ENCODE measurements around the gene PLAAT3.

Gene PLAAT3

GRCh38 chr11:63574856-63575602 lies 39.2 kb downstream of the PLAAT3 start:
- DNase-seq = no peak
- H3K4me1 ChIP-seq (ENCODE audit: insufficient read depth, low read length) = peaks cover 18% of the 10 kb centered on the region
- ATAC-seq (ENCODE audit: insufficient read depth, low read depth) = peak; percentile 18; the same call in 1 of the 3 replicates
- H2AFZ ChIP-seq (ENCODE audit: low read depth, low read length) = peak overlapping the region; percentile 91
- peak overlapping the region; percentile 47 for H3K9ac ChIP-seq (ENCODE audit: low read depth, low read length)
- peaks cover 3% of the 10 kb centered on the region for H3K9me3 ChIP-seq (ENCODE audit: insufficient read depth, low read length, severe bottlenecking)
- peak overlapping the region; percentile 77 for H3K27ac ChIP-seq (ENCODE audit: low read length)
- TF ChIP-seq CTCF (IDR thresholded peaks at IDR 0.05; ENCODE audit: borderline replicate concordance, extremely low read depth, low read length, poor library complexity, severe bottlenecking) = no peak
- TF ChIP-seq EZH2 (IDR thresholded peaks at IDR 0.05; ENCODE audit: borderline replicate concordance, low read depth, low read length, severe bottlenecking) = no peak
- H3K79me2 ChIP-seq (ENCODE audit: insufficient read depth, low read length) = no peaks in the 10 kb centered on the region
- H4K20me1 ChIP-seq (ENCODE audit: insufficient read depth, low read length) = no peaks in the 10 kb centered on the region
- H3K4me2 ChIP-seq (ENCODE audit: insufficient read depth, low read length) = peak overlapping the region; percentile 69
- peak overlapping the region in 1 of 2 experiments; percentile 55; a peak in 3 of 4 replicates for H3K4me3 ChIP-seq (ENCODE audit: low read depth in 1 of 2, low read length in 2 of 2)
- no peaks in the 10 kb centered on the region for H3K36me3 ChIP-seq (ENCODE audit: insufficient read depth, low read length)
- H3K27me3 ChIP-seq (ENCODE audit: insufficient read depth, low read length, poor library complexity) = no peaks in the 10 kb centered on the region

- Histone ChIP-seq H3K4me2 (ENCODE audit: insufficient read depth, low read length) (peak overlapping the region; percentile 69), H3K27ac (ENCODE audit: low read length) (peak overlapping the region; percentile 77), H3K4me1 (ENCODE audit: insufficient read depth, low read length) (peaks cover 18% of the 10 kb centered on the region), H3K79me2 (ENCODE audit: insufficient read depth, low read length) (no peaks in the 10 kb centered on the region), H3K9me3 (ENCODE audit: insufficient read depth, low read length, severe bottlenecking) (no peaks in the 10 kb centered on the region), H3K36me3 (ENCODE audit: insufficient read depth, low read length) (no peaks in the 10 kb centered on the region), H3K27me3 (ENCODE audit: insufficient read depth, low read length, poor library complexity) (no peaks in the 10 kb centered on the region), H3K4me3 (ENCODE audit: low read depth in 1 of 2, low read length in 2 of 2) (peak overlapping the region in 1 of 2 experiments; percentile 55; a peak in 3 of 4 replicates), H3K9ac (ENCODE audit: low read depth, low read length) (peak overlapping the region; percentile 47), H2AFZ (ENCODE audit: low read depth, low read length) (peak overlapping the region; percentile 91), H4K20me1 (ENCODE audit: insufficient read depth, low read length) (no peaks in the 10 kb centered on the region)
- TF ChIP-seq CTCF (IDR thresholded peaks at IDR 0.05; ENCODE audit: borderline replicate concordance, extremely low read depth, low read length, poor library complexity, severe bottlenecking) (peak; percentile 61), EZH2 (IDR thresholded peaks at IDR 0.05; ENCODE audit: borderline replicate concordance, low read depth, low read length, severe bottlenecking) (no peak)
- ATAC-seq (ENCODE audit: insufficient read depth, low read depth) (peak; percentile 95), DNase-seq (peak; percentile 82)
Observed at GRCh38 chr11:63573881-63574855, 40.1 kb downstream of the PLAAT3 start.

- no peak overlapping the region for H2AFZ ChIP-seq (ENCODE audit: low read depth, low read length)
- no peak for DNase-seq
- H3K4me1 ChIP-seq (ENCODE audit: insufficient read depth, low read length) = peaks cover 18% of the 10 kb centered on the region
- H3K79me2 ChIP-seq (ENCODE audit: insufficient read depth, low read length) = no peaks in the 10 kb centered on the region
- no peak for TF ChIP-seq CTCF (IDR thresholded peaks at IDR 0.05; ENCODE audit: borderline replicate concordance, extremely low read depth, low read length, poor library complexity, severe bottlenecking)
- no peak for TF ChIP-seq EZH2 (IDR thresholded peaks at IDR 0.05; ENCODE audit: borderline replicate concordance, low read depth, low read length, severe bottlenecking)
- H3K9me3 ChIP-seq (ENCODE audit: insufficient read depth, low read length, severe bottlenecking) = no peaks in the 10 kb centered on the region
- no peaks in the 10 kb centered on the region for H3K36me3 ChIP-seq (ENCODE audit: insufficient read depth, low read length)
- H3K27ac ChIP-seq (ENCODE audit: low read length) = no peak overlapping the region
- no peaks in the 10 kb centered on the region for H4K20me1 ChIP-seq (ENCODE audit: insufficient read depth, low read length)
- H3K4me3 ChIP-seq (ENCODE audit: low read depth in 1 of 2, low read length in 2 of 2) = no peak overlapping the region
- no peak overlapping the region for H3K9ac ChIP-seq (ENCODE audit: low read depth, low read length)
- H3K27me3 ChIP-seq (ENCODE audit: insufficient read depth, low read length, poor library complexity) = no peaks in the 10 kb centered on the region
- ATAC-seq (ENCODE audit: insufficient read depth, low read depth) = no peak
- no peak overlapping the region for H3K4me2 ChIP-seq (ENCODE audit: insufficient read depth, low read length)
Observed at GRCh38 chr11:63572026-63572688, 42.1 kb downstream of the PLAAT3 start.
